ENCODE measurements around the gene AVPI1.

Gene AVPI1

DNA sequence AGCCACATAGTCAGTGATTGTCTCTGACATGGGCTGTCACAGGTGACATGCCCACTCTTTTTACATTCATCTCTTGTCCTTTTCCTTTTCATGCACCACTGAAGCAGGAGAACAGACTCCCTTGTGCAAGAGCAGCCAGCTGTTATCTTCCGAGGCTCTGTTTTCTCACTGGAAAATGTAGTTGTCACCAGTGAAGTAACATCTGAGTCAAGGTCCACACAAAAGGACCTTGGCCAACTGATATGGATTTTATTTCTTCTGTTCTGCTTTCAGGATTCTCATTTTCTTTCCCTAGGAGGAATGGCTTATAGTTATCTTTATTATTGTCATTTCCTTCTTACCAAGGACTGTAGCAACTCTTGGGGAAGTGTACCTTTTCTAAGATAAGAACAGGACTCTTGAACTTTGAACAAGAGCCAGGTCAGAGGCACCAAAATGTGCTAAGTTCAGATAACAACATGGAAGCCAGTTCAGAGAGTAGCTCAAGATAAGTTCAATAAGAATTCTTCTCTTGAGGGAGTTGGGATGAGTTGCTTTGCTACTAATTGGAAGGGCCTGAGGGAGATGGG, 22.7 kb downstream of the AVPI1 start:
- no peak for TF ChIP-seq FOXM1 (IDR thresholded peaks at IDR 0.05; ENCODE audit: borderline replicate concordance, low read depth)
- TF ChIP-seq RAD21 (IDR thresholded peaks at IDR 0.05; ENCODE audit: low read depth) = no peak
- no peak for TF ChIP-seq EP300 (IDR thresholded peaks at IDR 0.05; ENCODE audit: borderline replicate concordance)
- TF ChIP-seq, protein P1, sequence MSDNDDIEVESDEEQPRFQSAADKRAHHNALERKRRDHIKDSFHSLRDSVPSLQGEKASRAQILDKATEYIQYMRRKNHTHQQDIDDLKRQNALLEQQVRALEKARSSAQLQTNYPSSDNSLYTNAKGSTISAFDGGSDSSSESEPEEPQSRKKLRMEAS (IDR thresholded peaks at IDR 0.05) = no peak
- no peak for TF ChIP-seq EGR1 (IDR thresholded peaks at IDR 0.05)
- no peak for TF ChIP-seq YY1 (IDR thresholded peaks at IDR 0.05; ENCODE audit: low read depth)
- TF ChIP-seq, protein P2, sequence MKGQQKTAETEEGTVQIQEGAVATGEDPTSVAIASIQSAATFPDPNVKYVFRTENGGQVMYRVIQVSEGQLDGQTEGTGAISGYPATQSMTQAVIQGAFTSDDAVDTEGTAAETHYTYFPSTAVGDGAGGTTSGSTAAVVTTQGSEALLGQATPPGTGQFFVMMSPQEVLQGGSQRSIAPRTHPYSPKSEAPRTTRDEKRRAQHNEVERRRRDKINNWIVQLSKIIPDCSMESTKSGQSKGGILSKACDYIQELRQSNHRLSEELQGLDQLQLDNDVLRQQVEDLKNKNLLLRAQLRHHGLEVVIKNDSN (IDR thresholded peaks at IDR 0.05) = no peak
- TF ChIP-seq, protein P3, sequence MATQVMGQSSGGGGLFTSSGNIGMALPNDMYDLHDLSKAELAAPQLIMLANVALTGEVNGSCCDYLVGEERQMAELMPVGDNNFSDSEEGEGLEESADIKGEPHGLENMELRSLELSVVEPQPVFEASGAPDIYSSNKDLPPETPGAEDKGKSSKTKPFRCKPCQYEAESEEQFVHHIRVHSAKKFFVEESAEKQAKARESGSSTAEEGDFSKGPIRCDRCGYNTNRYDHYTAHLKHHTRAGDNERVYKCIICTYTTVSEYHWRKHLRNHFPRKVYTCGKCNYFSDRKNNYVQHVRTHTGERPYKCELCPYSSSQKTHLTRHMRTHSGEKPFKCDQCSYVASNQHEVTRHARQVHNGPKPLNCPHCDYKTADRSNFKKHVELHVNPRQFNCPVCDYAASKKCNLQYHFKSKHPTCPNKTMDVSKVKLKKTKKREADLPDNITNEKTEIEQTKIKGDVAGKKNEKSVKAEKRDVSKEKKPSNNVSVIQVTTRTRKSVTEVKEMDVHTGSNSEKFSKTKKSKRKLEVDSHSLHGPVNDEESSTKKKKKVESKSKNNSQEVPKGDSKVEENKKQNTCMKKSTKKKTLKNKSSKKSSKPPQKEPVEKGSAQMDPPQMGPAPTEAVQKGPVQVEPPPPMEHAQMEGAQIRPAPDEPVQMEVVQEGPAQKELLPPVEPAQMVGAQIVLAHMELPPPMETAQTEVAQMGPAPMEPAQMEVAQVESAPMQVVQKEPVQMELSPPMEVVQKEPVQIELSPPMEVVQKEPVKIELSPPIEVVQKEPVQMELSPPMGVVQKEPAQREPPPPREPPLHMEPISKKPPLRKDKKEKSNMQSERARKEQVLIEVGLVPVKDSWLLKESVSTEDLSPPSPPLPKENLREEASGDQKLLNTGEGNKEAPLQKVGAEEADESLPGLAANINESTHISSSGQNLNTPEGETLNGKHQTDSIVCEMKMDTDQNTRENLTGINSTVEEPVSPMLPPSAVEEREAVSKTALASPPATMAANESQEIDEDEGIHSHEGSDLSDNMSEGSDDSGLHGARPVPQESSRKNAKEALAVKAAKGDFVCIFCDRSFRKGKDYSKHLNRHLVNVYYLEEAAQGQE (IDR thresholded peaks at IDR 0.05; ENCODE audit: low read depth) = no peak
- TF ChIP-seq TEAD4 (IDR thresholded peaks at IDR 0.05) = no peak
- no peak for TF ChIP-seq ZBTB7A (IDR thresholded peaks at IDR 0.05; ENCODE audit: low read depth)
- no peak for TF ChIP-seq CEBPB (IDR thresholded peaks at IDR 0.05)
- no peak for TF ChIP-seq TAF1 (IDR thresholded peaks at IDR 0.05; ENCODE audit: low read depth)
- TF ChIP-seq NFIC (IDR thresholded peaks at IDR 0.05) = no peak
- TF ChIP-seq TCF12 (IDR thresholded peaks at IDR 0.05; ENCODE audit: low read depth) = no peak
- TF ChIP-seq CREB1 (IDR thresholded peaks at IDR 0.05; ENCODE audit: low read depth) = no peak

DNA sequence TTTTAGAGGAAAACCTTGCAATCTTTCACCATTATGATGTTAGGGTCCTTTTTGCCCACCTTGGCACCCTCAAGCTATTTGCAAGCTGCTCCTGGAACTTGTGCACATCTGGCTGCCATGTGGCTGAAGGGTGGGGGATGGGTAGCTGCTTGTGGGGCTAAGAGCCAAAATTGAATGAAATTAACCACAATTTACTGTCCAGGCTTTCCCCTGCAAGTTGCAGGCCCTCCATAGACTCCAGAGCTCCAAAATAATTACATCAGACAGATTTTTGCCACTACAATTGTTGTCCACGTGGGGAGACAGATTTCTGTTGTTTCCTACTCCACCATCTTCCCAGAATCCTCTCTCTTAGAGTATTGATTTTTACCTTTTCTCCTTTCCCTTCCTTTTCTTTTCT, 27.5 kb downstream of the AVPI1 start:
- TF ChIP-seq TAF1 (IDR thresholded peaks at IDR 0.05; ENCODE audit: low read depth) (no peak), TEAD4 (IDR thresholded peaks at IDR 0.05) (no peak), EGR1 (IDR thresholded peaks at IDR 0.05) (no peak), EP300 (IDR thresholded peaks at IDR 0.05; ENCODE audit: borderline replicate concordance) (no peak), FOXM1 (IDR thresholded peaks at IDR 0.05; ENCODE audit: borderline replicate concordance, low read depth) (no peak), ZBTB7A (IDR thresholded peaks at IDR 0.05; ENCODE audit: low read depth) (no peak), YY1 (IDR thresholded peaks at IDR 0.05; ENCODE audit: low read depth) (no peak), TCF12 (IDR thresholded peaks at IDR 0.05; ENCODE audit: low read depth) (no peak), NFIC (IDR thresholded peaks at IDR 0.05) (no peak), CEBPB (IDR thresholded peaks at IDR 0.05) (no peak), CREB1 (IDR thresholded peaks at IDR 0.05; ENCODE audit: low read depth) (no peak), RAD21 (IDR thresholded peaks at IDR 0.05; ENCODE audit: low read depth) (no peak)
- TF ChIP-seq, protein P2 (IDR thresholded peaks at IDR 0.05) = no peak
- TF ChIP-seq, protein P3 (IDR thresholded peaks at IDR 0.05; ENCODE audit: low read depth) = no peak
- TF ChIP-seq, protein P1 (IDR thresholded peaks at IDR 0.05) = no peak

DNA sequence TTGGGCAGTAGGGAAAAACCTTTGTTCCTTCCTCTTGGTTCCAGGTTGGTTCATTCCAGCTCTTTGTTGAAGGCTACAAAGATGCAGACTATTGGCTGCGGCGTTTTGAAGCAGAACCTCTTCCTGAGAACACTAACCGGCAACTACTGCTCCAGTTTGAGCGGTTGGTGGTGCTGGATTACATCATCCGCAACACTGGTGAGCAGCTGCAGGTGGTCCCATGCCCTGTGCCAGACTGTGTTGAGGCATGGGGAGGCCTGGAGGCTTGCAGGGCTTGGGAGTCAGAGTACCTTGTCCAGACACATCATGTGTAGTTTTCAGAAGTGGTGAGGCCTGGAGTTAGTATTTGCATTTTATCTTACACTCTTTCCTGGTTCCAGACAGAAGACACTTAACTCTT, 30.3 kb downstream of the AVPI1 start:
- TF ChIP-seq RAD21 (IDR thresholded peaks at IDR 0.05; ENCODE audit: low read depth) (no peak), YY1 (IDR thresholded peaks at IDR 0.05; ENCODE audit: low read depth) (no peak), NFIC (IDR thresholded peaks at IDR 0.05) (no peak), TCF12 (IDR thresholded peaks at IDR 0.05; ENCODE audit: low read depth) (no peak), ZBTB7A (IDR thresholded peaks at IDR 0.05; ENCODE audit: low read depth) (no peak), EP300 (IDR thresholded peaks at IDR 0.05; ENCODE audit: borderline replicate concordance) (no peak), TEAD4 (IDR thresholded peaks at IDR 0.05) (no peak), CREB1 (IDR thresholded peaks at IDR 0.05; ENCODE audit: low read depth) (no peak)
- TF ChIP-seq, protein P3 (IDR thresholded peaks at IDR 0.05; ENCODE audit: low read depth) = no peak

DNA sequence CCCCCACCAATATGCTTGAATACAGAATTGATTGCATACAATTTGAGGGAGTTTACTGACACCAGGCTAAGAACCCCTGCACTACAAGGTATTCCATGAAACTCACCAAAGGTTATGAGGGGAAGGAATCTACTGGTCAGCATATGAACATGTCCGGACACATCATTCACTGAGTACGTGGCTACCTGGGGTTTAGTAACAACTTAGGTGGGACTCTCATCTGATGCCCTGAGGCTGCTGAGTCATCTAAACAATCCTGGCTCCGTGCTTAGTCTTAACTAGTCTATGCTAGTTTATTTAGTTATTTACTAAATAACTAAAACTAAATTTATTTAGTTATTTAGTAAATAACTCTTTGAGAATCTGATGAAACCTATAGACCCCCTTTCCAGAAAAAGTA, 35.3 kb downstream of the AVPI1 start:
- TF ChIP-seq, protein P1 (IDR thresholded peaks at IDR 0.05) = no peak
- TF ChIP-seq, protein P3 (IDR thresholded peaks at IDR 0.05; ENCODE audit: low read depth) = no peak
- TF ChIP-seq NFIC (IDR thresholded peaks at IDR 0.05) (no peak), FOXM1 (IDR thresholded peaks at IDR 0.05; ENCODE audit: borderline replicate concordance, low read depth) (no peak), CREB1 (IDR thresholded peaks at IDR 0.05; ENCODE audit: low read depth) (no peak)
